HEK293 (cell line): ENCODE results near the gene USP24.

ENCODE experiments used
- CTCF ChIP-seq: fragments of 450-650 bp; formaldehyde crosslinking; IDR thresholded peaks from 2 replicates; pipeline ENCODE4 v1.5.1; 2016; ENCODE audit warnings: missing biosample characterization, missing genetic modification characterization
- SALL2 ChIP-seq: fragments of 450-650 bp; formaldehyde crosslinking; IDR thresholded peaks from 2 replicates; pipeline ENCODE4 v1.5.0; 2017; ENCODE audit warnings: missing biosample characterization, mild to moderate bottlenecking, missing genetic modification characterization, borderline replicate concordance
- YY1 ChIP-seq: fragments of 450-650 bp; formaldehyde crosslinking; IDR thresholded peaks from 2 replicates; pipeline ENCODE4 v1.5.1; 2018; ENCODE audit warnings: missing biosample characterization, missing genetic modification characterization
- YY2 ChIP-seq: fragments of 450-650 bp; formaldehyde crosslinking; IDR thresholded peaks from 2 replicates; pipeline ENCODE4 v1.5.1; 2016; ENCODE audit warnings: missing biosample characterization, missing genetic modification characterization
- ZNF175 ChIP-seq: fragments of 450-650 bp; formaldehyde crosslinking; IDR thresholded peaks from 2 replicates; pipeline ENCODE4 v1.5.1; 2016; ENCODE audit warnings: missing biosample characterization, missing genetic modification characterization
- ZNF274 ChIP-seq, 2 experiments: fragments of 200-500 bp in 1 of 2; fragments of 450-650 bp in 1 of 2; sonication (Bioruptor generic) in 1 of 2; formaldehyde crosslinking in 1 of 2; IDR thresholded peaks; 2 replicates each; pipeline versions ENCODE4 v1.5.1 to v1.6.1; 2014 to 2016; ENCODE audit warnings: borderline replicate concordance in 1 of 2, inconsistent platforms in 1 of 2, low read length in 1 of 2, missing biosample characterization in 1 of 2, missing genetic modification characterization in 1 of 2
- ZNF416 ChIP-seq: fragments of 450-650 bp; formaldehyde crosslinking; IDR thresholded peaks from 2 replicates; pipeline ENCODE4 v1.5.1; 2016; ENCODE audit warnings: missing biosample characterization, missing genetic modification characterization
- TF ChIP-seq, protein P1 (sequence below): fragments of 450-650 bp; formaldehyde crosslinking; IDR thresholded peaks from 2 replicates; pipeline ENCODE4 v1.5.1; 2016; ENCODE audit warnings: missing biosample characterization, missing genetic modification characterization, low read depth

- no peak for TF ChIP-seq ZNF175 (tag by site-specific recombination)
- no peak for TF ChIP-seq ZNF274 (IDR thresholded peaks at IDR 0.05; ENCODE audit: low read length)
- no peak for TF ChIP-seq ZNF274 (tag by site-specific recombination; IDR thresholded peaks at IDR 0.05; ENCODE audit: borderline replicate concordance)
- no peak for TF ChIP-seq CTCF (tag by site-specific recombination)
- no peak for TF ChIP-seq YY2 (tag by site-specific recombination)
- no peak for TF ChIP-seq YY1 (tag by site-specific recombination)
- TF ChIP-seq, protein P1, sequence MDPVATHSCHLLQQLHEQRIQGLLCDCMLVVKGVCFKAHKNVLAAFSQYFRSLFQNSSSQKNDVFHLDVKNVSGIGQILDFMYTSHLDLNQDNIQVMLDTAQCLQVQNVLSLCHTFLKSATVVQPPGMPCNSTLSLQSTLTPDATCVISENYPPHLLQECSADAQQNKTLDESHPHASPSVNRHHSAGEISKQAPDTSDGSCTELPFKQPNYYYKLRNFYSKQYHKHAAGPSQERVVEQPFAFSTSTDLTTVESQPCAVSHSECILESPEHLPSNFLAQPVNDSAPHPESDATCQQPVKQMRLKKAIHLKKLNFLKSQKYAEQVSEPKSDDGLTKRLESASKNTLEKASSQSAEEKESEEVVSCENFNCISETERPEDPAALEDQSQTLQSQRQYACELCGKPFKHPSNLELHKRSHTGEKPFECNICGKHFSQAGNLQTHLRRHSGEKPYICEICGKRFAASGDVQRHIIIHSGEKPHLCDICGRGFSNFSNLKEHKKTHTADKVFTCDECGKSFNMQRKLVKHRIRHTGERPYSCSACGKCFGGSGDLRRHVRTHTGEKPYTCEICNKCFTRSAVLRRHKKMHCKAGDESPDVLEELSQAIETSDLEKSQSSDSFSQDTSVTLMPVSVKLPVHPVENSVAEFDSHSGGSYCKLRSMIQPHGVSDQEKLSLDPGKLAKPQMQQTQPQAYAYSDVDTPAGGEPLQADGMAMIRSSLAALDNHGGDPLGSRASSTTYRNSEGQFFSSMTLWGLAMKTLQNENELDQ (tag by site-specific recombination): no peak
- TF ChIP-seq SALL2 (tag by site-specific recombination): no peak
- no peak for TF ChIP-seq ZNF416 (tag by site-specific recombination)
These were observed 147.2 kb downstream of the USP24 start for GRCh38 chr1:55067914-55068313.
